GM18499 (cell line): ENCODE measurements around the gene OSBP2.

Experiments used
- ATAC-seq: cut with Tn5 transposase; IDR thresholded peaks from one replicate; pipeline ENCODE4 v1.9.1; 2021; ENCODE audit warnings: moderate number of reproducible peaks; ENCODE audit not compliant: insufficient read depth, unreplicated experiment

Gene OSBP2

GRCh38 chr22:30875481-30876215, 181.0 kb downstream of the OSBP2 start:
- ATAC-seq: no peak

- no peak for ATAC-seq
These were observed 181.6 kb downstream of the OSBP2 start for GRCh38 chr22:30876221-30876751.

DNA sequence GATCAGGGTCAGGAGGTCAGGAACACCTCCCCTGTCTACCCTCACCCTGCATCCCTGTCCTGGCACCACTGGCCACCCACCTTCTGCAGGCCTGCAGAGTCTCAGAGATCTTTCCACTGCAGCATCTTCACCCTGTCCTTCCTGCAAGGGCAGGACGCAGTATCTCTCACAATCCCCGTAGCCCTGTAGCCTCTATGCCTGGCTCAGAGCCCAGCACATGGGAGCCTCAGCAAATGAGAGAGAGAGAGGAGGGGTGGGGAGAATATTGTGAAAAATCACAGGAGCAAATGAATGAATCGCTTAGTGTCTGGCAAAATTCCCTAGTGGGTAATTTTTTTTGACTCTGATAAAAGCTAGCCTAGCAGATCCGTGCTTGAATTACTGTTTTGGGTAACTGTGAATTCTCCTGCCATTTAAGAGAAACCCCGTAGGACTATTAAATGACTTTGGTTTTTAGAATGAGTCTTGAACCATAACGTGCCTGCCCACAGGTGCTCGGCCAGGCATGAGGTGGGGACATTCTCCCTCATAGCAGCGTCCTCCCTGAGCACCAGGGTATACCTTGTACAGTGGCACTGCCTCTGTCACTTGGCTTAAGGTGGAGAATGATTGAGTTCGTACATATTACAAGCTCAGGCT, 182.4 kb downstream of the OSBP2 start:
- no peak for ATAC-seq

GRCh38 chr22:30877662-30878515, 183.2 kb downstream of the OSBP2 start:
- no peak for ATAC-seq

DNA sequence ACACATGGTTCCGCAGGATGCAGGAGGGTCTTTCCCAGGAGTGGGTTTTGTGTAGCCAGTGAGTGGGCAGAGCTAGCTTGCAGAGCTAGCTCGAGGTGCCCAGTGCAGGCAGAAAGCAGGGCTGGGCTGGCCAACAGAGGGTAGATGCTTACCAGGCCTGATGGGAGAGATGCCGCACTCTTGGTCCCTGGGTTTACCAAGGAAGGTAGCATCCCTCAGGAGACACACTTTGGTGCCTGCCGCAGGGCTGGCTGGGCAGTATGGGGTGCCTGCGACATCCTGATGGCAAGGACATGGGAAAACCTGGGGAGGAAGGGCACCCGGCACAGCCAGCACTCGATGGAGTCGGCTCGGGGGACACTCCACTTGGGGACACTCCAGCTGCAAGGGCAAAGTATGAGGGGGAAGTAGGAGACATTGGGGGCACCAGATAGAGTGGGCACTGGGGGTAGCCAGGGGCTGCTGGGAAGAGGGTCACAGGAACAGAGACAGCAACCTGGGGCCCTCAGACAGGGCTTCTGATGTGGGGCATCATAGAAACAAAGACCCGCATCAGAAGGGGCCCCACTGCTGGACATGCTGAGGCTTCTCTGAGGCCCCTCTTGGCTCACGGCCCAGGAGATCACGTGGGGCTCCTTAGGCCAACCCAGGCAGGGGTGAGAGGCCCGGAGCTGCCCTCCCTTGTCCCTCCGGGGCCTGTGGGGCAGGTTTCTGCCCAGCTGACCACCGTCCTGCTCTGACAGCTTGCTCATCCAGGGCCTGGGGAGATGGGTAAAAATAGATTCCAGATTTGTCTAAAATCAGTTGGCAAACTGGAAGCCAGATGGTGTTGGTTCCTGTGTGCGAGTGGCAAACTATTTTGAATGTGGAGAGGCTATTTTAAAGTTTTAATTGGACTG, 184.1 kb downstream of the OSBP2 start:
- ATAC-seq: no peak

DNA sequence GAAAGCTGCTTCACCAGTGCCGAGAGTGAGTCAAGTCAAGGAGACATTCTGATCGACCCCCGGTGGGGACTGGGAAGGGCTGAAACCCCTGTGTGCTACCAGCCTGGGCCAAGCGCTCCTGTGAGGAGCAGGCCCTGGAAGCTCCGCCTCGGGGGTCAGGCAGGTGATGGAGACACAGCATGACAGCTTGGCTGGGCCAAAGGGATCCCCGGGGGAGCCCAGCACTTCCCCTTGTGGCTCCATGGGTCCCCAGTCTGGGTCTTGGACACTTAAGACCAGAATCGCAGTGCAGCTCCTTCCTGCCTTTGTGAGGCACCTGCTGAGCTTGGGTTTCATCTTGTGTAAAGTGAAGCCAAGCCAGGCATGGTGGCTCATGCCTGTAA, 184.7 kb downstream of the OSBP2 start:
- no peak for ATAC-seq

DNA sequence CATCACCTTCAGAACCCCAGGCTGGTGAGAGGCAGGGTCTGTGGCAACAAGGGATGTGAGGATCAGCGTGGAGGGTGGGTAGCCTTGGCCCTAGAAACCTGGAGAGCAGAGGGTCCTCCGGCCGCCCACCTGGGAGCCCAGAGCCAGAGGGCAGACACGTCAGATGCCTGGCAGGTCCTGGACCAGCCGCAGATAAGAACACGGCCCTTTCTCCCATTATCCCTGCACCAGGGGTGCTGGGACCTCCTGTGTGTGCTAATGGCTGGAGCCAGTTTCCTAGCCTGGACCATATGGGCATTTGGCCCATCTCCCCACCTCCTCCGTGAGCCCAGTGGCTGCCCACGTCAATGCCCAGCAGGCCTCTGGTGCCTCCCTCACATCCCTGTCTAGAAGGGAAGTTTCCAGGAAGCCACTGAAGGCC, 185.5 kb downstream of the OSBP2 start:
- no peak for ATAC-seq

GRCh38 chr22:30880847-30881246, 186.2 kb downstream of the OSBP2 start:
- ATAC-seq: no peak

- no peak for ATAC-seq
These were observed 186.9 kb downstream of the OSBP2 start for GRCh38 chr22:30881361-30882183.

DNA sequence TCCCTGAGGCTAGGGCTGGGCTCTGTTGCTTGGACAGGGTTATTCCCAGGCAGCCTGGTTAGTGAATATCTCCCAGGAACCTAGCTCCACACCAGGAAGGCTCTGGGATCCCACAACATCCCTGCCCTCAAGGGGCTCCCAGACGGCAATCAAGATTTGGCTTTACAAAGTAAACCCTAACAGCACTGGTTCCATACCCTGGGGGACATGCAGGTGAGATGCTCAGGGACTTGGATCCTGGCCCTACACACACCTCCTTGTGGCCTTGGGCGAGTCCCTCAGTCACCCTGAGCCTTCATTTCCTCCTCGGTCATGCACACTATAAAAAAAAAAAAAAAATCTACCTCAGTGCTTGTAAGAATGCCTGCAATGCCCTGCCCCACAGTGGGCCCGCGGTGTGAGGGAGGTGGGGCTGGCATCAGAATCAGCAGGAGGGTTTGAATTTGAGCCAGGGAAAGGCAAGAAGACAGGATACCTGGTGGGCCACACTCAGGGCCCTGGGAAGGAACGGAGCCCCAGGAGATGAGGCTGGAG, 187.6 kb downstream of the OSBP2 start:
- no peak for ATAC-seq

- ATAC-seq: no peak
These were observed 188.4 kb downstream of the OSBP2 start for GRCh38 chr22:30882974-30883533.

GRCh38 chr22:30883586-30884145, 189.0 kb downstream of the OSBP2 start:
- no peak for ATAC-seq

- no peak for ATAC-seq
These were observed 189.7 kb downstream of the OSBP2 start for GRCh38 chr22:30884211-30885000.

- no peak for ATAC-seq
These were observed 190.3 kb downstream of the OSBP2 start for GRCh38 chr22:30885001-30885366.

DNA sequence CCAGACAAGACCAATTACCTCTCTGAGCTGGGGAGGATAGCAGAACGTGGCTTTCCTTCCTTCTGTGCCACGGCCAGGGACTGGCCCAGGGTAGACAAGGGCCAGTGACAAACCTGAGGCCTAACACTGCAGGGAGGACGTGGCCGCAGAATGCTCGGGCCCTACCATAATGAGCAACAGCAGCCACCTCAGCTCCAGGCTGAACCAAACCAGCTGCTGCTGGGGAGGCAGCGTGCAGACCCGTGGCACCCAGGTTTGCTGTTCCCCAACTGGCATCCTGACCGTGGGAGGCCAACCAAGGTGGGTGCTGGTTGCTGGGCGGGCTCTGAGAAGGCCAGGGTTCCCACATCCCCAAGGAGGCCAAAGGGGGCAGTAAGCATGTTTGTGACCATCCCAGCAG, 190.9 kb downstream of the OSBP2 start:
- ATAC-seq: no peak

- no peak for ATAC-seq
These were observed 192.8 kb downstream of the OSBP2 start for GRCh38 chr22:30887453-30887852.

- no peak for ATAC-seq
These were observed 193.2 kb downstream of the OSBP2 start for GRCh38 chr22:30887861-30888260.
